Thoracic aorta (tissue), 2 donors: ENCODE data around the gene LAD1. TPM values are rescaled to one million over a fixed set of nuclear protein-coding genes. Genes with fewer than 3 reads are reported as not detected.

ENCODE experiments used
- ATAC-seq: fragments of 150-250 bp; one replicate; pipeline ENCODE4 v1.8.0; 2017; ENCODE audit warnings: low read depth; ENCODE audit not compliant: insufficient number of reproducible peaks, low FRiP score
- DNase-seq: peaks from one replicate; pipeline ENCODE4 v3.0.0-alpha.2; 2020; ENCODE audit warnings: low spot score
- H3K27ac ChIP-seq, 2 donors: fragments of 200-600 bp; sonication (generic); 1 replicate in 1 of 2; 2 replicates in 1 of 2; pipeline ENCODE4 v1.5.1; 2016; ENCODE audit warnings: mild to moderate bottlenecking in 2 of 2, moderate library complexity in 2 of 2
- H3K27me3 ChIP-seq: fragments of 200-600 bp; sonication (generic); replicated peaks from 2 replicates; pipeline ENCODE4 v1.6.0; 2016; ENCODE audit warnings: mild to moderate bottlenecking; ENCODE audit not compliant: insufficient read depth
- H3K36me3 ChIP-seq: fragments of 200-600 bp; sonication (generic); one replicate; pipeline ENCODE4 v1.5.1; 2016
- H3K4me1 ChIP-seq, 2 donors: fragments of 200-600 bp; sonication (generic); 1 replicate in 1 of 2; 2 replicates in 1 of 2; pipeline versions ENCODE4 v1.5.1 to v1.6.0; 2016; ENCODE audit warnings: low read depth in 2 of 2, mild to moderate bottlenecking in 1 of 2; ENCODE audit not compliant: control insufficient read depth in 1 of 2
- H3K4me3 ChIP-seq: fragments of 200-600 bp; sonication (generic); 2 replicates; pipeline ENCODE4 v1.5.1; 2016; ENCODE audit warnings: mild to moderate bottlenecking
- H3K9me3 ChIP-seq: fragments of 200-600 bp; sonication (generic); 2 replicates; pipeline ENCODE4 v1.5.1; 2016
- CTCF ChIP-seq: fragments of 200-600 bp; sonication (generic); IDR thresholded peaks from one replicate; pipeline ENCODE4 v1.5.1; 2019; ENCODE audit warnings: antibody characterized with exemption
- total RNA-seq, 2 donors: library from RNA; depleted of rRNA; stranded (reverse); fragments of >200 nt; gene quantifications; one replicate each; pipeline versions ENCODE4 v1.1.0 to v1.2.3, GENCODE V29; 2016

Gene LAD1
- total RNA-seq, 2 donors from 2014 or later = 0.41 to 11.1 TPM

GRCh38 chr1:201363467-201363866, 35.7 kb downstream of the LAD1 start:
- no peaks in the 10 kb centered on the region for H3K36me3 ChIP-seq
- ATAC-seq (no peak), DNase-seq (no peak)
- no peaks in the 10 kb centered on the region for H3K27me3 ChIP-seq
- no peak overlapping the region for H3K27ac ChIP-seq
- TF ChIP-seq CTCF = no peak
- H3K4me3 ChIP-seq = no peak overlapping the region
- no peaks in the 10 kb centered on the region for H3K4me1 ChIP-seq
- H3K9me3 ChIP-seq = no peaks in the 10 kb centered on the region

GRCh38 chr1:201362906-201363305, 36.2 kb downstream of the LAD1 start:
- ATAC-seq (no peak), DNase-seq (no peak)
- no peaks in the 10 kb centered on the region for H3K4me1 ChIP-seq
- H3K36me3 ChIP-seq = no peaks in the 10 kb centered on the region
- H3K4me3 ChIP-seq = no peak overlapping the region
- no peak for TF ChIP-seq CTCF
- no peak overlapping the region for H3K27ac ChIP-seq
- H3K27me3 ChIP-seq = no peaks in the 10 kb centered on the region
- no peaks in the 10 kb centered on the region for H3K9me3 ChIP-seq

- Histone ChIP-seq H3K4me1 (no peaks in the 10 kb centered on the region), H3K9me3 (no peaks in the 10 kb centered on the region), H3K27me3 (no peaks in the 10 kb centered on the region), H3K36me3 (no peaks in the 10 kb centered on the region), H3K4me3 (no peak overlapping the region), H3K27ac (no peak overlapping the region)
- peak; percentile 55 for TF ChIP-seq CTCF
- ATAC-seq (no peak), DNase-seq (no peak)
These were observed 37.2 kb downstream of the LAD1 start for GRCh38 chr1:201361652-201362504.

- TF ChIP-seq CTCF = no peak
- DNase-seq (no peak), ATAC-seq (no peak)
- no peaks in the 10 kb centered on the region for H3K9me3 ChIP-seq
- H3K36me3 ChIP-seq = no peaks in the 10 kb centered on the region
- H3K27ac ChIP-seq = no peak overlapping the region
- no peaks in the 10 kb centered on the region for H3K4me1 ChIP-seq
- H3K4me3 ChIP-seq = no peak overlapping the region
- H3K27me3 ChIP-seq = no peaks in the 10 kb centered on the region
These were observed 38.0 kb downstream of the LAD1 start for GRCh38 chr1:201360901-201361651.

- H3K4me3 ChIP-seq = no peak overlapping the region
- H3K9me3 ChIP-seq = no peaks in the 10 kb centered on the region
- H3K4me1 ChIP-seq = no peaks in the 10 kb centered on the region
- no peak for TF ChIP-seq CTCF
- no peaks in the 10 kb centered on the region for H3K36me3 ChIP-seq
- no peak for ATAC-seq
- no peaks in the 10 kb centered on the region for H3K27me3 ChIP-seq
- no peak overlapping the region for H3K27ac ChIP-seq
- no peak for DNase-seq
These were observed 38.6 kb downstream of the LAD1 start for GRCh38 chr1:201360486-201360885.
